D341Med (cell line): Measurements from ENCODE around the gene NLRC4.
"Not testable (repeated sequence)": the region's sequence is repeated elsewhere in the genome, so short reads cannot be mapped to it uniquely, and the experiment has no call there.

Experiments used
- DNase-seq: peaks from one replicate; pipeline ENCODE4 v3.0.0; 2012; ENCODE audit warnings: low spot score

NLRC4 gene

DNA sequence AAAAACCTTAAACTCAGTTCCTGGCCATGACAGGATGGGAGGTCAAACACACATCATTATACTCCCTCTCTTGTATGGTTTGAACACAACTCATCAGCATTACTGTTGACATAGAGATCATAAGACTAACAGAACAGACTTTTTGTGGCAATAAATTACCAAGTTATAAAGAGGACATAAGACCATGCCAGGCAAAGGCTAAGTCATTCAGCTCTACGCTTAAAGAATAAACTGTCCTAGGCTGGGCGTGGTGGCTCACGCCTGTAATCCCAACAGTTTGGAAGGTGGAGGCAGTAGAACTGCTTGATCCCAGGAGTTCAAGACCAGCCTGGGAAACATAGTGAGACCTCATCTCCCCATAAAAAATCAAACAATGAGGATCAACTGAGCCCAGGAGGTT lies 16.4 kb downstream of the NLRC4 start:
- DNase-seq, result no peak

DNA sequence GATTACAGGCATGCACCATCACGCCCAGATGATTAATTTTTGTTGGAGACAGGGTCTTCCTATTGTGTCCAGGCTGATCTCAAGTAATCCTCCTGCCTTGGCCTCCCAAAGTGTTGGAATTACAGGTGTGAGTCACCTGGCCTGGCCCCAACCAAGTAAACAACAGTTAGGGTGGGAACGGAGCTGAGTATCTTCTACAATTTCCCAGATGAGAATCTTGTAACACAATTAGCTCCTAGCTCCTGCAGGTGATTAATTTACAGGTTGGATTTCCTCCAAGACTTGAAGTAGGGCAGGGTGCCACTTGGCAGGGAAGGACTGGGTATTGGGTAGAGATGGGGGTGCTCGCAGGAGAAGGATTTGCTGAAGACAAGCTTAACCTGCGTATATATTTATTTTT lies 17.8 kb downstream of the NLRC4 start:
- no peak for DNase-seq

DNA sequence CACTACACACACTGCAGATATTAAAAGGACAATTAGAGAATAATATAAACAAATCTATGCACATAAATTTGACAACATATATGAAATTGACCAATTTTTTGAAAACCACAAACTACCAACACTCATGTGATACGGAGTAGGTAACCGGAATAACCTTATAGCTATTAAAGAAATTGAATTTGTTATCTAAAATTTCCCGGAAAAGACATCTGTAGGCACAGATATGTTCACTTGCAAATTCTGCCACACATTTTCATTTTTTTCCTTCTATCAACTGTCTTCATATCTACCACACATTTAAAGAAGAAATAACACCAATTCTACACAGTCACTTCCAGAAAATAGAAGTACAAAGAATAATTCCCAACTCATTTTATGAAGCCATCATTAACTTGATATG lies 22.4 kb downstream of the NLRC4 start:
- DNase-seq, result no peak

DNA sequence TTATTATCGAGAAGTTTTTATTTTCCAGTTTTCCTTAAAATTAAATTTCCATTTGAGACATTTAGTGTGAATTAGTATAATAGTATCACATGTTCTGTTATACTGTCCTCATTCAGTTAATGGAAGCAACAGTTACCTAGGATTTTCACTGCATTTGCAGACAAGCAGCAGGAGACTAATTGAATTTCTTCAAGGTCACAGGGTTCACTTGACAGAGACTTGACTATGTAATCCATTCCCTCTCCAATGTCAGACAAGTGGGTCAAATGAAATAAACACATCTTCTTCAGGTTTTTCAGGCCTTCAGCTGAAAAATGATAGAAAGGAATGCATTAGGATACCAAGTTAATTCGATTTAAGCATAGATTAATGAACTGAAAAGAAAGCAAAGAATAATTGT lies 26.7 kb downstream of the NLRC4 start:
- no peak for DNase-seq

DNA sequence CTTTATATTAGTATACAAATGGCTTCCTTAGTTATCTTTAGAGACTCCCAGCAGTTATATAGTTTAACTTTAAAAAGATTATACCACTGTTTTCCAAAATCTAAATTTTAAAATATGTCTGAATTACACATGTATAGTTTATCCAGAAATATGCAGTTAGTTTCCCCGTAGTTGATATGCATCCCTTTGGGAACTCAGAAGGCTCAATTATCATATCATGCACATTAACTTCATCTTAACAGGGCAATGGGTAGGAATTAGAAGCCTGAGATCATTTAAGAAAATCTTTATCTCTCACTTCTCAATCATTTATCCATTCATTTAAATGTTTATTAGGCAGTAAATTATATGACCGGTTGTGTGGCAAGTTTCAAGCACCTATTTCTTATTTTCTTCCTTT lies 27.2 kb downstream of the NLRC4 start:
- no peak for DNase-seq

DNA sequence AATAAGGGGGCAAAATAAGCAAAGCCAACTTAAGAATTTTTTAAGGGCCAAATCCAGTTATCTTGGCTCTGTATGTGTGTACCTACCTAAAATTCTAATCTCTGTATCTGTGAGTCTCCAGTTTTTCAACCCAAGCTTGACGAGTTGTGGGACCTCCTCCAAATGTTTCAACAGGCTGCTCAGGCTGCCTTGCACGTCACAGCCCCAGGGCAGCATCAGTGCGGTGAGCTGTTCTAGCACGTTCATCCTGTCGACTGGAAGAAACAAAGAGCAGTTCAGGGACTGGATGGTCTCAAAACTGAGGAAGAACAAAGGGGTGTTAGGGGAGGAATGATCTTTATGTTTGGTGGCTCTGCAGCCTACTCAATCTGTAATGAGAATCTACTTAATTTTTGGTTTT lies 29.4 kb downstream of the NLRC4 start:
- DNase-seq, result no peak

DNA sequence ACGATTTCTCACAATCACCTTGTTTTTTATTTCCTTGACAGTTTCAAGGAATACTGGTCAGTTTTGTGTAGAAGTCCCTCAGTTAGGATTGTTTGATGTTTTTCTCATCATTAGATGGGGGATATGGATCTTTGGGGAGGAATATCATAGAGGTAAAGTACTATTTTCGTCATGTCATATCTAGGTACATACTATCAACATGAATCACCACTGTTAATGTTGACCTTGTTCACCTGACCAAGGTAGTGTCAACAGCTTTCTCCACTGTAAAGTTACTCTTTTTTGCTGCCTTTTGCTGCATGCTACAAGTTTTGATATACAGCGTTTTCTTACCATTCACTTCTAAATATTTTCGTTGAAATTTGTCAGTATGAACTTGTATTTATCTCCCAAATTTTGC lies 32.7 kb downstream of the NLRC4 start:
- no peak for DNase-seq

DNA sequence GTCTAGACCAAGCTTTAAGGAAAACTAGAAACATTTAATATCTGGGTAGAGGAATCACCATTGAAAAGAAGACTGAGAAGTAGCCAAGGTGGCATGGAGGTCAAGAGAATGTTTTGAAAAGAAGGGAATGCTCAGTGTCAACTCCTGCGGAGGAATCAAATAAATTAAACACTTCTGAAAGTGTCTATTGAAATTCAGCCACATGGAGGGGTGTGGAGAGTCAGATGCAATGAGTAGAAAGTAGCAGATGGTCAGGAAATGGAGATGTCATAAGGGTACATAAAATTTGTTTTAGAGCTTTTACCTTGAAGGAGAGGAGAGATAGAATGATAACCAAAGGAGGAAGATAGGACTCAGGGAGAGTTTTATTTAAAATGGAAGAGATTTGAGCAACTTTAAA lies 35.1 kb downstream of the NLRC4 start:
- no peak for DNase-seq

DNA sequence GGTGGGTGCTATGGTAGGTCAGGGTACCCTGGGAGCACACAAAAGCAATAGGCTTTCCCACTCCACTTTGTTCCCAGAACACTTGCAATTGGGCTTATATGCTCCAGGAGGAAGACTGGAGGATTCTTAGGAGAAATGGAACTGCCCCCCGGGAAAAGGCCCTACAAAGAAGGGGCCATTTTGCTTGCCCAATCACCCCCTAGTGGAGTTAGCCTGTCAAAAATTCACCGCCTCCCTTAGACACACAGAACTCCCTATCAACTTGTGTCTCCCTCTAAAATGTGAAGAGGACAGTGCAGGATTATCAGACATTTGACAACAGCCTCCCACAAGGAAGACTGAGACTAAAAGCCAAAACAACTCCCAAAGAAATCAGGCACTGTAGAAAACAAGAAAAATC lies 36.5 kb downstream of the NLRC4 start:
- no peak for DNase-seq

DNA sequence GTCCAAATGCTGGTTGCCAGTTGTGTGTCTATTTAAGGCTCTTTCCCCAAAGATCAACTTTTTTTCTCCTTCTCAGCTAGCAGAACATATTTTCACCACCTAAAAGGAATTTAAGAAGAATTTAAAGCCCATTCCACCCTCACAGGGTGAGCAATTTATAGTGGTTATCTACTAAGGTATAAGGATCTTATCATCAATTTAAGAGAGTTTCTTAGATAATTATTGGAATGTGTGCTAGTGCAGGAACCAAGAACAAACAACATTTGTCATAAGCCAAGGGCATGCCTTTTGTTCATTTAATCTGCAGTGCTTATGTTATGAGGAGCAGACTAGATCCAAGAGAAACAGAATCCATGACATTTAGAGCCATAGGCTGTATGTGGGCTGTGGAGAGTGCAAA lies 37.2 kb downstream of the NLRC4 start:
- no peak for DNase-seq

DNA sequence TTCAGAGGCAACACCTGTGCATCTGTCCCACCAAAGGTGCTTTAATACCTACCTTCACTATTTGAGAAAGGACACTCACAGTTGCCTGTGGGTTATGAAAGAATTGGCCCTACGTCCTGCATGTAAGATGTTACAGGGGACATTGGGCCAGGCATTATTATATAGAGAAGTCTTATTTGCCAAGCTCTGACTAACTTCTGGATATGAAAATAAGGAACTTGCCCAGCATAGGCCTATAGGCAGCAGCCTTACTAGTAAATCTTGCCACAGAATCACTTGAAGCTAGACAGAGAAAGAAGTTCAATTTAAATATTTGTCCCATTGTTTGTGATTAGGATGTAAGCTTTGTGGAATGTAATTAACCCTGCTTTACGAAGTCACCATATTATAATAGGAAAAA lies 41.7 kb downstream of the NLRC4 start:
- no peak for DNase-seq

DNA sequence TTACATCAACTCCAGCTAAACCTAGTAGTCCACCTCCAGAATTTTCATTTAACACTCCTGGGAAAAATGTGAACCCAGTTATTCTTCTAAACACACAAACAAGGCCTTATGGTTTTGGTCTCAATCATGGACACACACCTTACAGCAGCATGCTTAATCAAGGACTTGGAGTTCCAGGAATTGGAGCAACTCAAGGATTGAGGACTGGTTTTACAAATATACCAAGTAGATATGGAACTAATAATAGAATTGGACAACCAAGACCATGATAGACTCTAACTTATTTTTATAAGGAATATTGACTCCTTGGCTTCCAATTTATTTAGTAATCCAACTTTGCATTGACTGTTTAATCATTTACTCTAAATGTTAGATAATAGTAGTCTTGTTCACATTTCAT lies 44.2 kb downstream of the NLRC4 start:
- DNase-seq, result no peak

DNA sequence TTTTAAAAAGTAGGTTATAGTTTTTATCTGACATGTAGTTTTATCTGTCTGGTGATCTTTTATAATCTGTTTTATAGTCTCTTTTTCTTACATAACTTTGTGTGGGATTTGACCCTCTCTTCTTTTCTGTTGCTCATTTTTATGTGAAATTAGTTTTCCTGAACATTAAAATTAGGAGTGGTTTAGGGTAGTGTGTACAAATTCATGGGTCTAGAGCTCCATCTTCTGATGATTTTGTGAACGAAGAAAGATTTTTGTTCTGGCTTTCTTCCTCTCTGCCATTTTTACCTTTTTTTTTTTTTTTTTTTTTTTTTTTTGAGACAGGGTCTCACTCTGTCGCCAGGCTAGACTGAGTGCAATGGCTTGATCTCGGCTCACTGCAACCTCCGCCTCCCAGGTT lies 52.4 kb downstream of the NLRC4 start:
- no peak for DNase-seq

DNA sequence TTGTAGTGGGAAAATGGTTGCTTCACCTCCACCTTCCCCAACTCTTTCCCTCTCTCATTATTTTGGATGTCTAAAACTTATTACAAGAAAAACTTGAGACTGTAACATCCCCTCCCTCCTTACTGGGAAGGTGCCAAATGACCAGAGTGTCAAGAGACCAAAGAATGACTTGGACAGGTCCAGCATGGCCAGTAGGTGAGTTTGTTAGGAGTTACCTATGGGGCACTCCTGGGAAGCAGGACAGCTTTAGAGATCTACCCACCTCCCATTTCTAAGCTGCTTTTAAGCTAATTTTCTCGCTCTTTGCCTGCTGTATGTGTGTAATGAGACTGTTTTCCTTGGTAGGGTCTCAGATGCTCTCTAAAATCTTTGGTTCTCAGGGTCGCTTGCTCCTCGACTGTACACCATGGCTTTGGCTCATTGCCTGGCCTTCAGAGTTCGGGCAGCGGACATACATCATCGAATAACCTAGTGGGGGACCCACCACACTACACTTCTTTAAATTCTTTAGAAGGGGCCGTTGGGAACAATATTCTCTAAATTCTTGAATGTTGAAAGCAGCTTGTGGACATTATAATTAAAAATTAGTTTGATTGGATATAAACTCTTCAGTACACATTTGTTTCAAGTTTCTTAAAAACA lies 53.8 kb downstream of the NLRC4 start:
- no peak for DNase-seq

DNA sequence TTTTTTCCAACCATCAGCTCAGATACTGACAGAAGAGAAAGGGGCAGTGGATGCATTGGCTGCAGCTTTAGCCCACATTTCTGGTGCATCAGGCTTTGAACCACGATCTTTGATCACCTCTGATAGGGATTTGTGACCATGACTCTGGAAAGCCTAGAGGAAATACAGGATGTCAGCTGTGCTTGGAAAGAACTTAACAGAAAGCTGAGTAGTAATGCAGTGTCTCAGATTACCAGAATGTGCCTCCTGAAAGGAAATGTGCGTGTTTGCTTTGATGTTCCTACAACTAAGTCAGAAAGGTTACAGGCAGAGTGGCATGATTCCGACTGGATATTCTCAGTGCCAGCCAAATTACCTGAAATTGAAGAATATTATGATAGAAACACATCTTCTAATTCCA lies 61.3 kb downstream of the NLRC4 start:
- DNase-seq, result not testable (repeated sequence)

DNA sequence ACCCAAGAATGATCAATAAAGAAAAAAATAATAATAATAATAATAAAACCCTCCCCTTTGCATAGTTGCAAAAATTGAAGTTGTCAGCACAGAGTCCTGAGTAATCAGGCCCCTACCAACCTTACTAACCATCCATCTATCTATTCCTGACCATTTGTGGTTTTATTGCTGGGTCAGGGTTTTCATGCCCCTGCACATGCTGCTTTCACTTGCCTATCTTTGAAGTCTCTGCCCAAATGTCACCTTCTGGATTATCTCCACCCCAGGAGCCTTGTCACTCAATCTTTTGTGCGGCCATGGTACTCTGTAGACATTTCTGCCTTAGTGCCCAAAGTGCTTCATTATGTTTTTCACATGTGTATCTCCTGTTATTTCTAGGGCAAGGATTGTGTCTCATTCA lies 63.9 kb downstream of the NLRC4 start:
- DNase-seq, result no peak

DNA sequence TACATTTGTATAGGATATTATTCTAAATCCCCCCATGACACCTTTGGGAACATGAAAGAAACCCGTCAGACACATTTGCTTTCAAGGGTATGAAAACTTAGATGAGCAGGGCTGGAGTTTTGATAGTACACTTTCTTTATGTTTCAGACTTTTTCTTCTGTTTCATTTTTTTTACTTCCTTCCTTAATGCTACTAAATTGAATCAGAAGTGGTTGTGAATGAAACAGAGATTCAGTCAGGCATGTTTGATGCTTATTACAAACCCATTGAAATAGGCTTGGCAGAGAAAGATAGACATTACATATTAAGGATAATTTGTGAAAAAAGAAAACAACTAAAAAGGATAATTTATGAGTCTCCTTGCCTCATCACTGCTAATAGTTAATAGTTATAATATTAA lies 72.3 kb downstream of the NLRC4 start:
- no peak for DNase-seq

DNA sequence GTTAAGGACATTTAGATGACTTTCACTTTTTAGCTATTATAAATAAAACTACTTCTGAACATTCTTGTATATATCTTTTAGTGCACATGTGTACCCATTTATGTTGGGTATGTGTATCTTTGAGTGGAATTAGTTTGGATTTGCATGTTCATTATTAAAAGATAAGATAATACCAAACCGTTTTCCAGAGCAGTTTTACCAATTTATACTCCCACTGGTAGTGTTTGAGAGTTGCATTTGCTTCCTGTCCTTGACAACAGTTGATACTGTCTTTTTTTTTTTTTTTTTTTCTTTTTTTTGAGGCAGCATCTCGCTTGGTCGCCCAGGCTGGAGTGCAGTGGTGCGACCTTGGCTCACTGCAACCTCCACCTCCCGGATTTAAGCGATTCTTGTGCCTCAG lies 75.7 kb downstream of the NLRC4 start:
- no peak for DNase-seq

DNA sequence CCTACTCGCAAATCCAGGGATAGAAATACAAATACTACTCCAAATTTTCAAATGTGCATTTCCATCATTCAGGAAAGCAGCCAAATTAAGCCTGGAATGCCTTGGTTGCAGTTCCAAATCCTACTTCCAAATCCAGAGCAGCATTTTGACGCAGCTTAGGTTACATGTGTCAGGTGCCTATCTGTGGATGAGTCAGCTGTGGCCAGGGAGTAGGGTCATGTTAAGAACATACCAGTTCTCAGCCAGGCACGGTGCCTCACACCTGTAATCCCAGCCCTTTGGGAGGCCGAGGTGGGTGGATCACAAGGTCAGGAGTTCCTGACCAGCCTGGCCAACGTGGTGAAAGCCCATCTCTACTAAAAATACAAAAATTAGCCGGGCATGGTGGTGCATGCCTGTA lies 82.0 kb downstream of the NLRC4 start:
- DNase-seq, result no peak
